ENCODE results near the gene RNF167.
A peak's percentile ranks its signal among the peaks of the same experiment; 100 is the strongest.

- TF ChIP-seq FOSL2 (CRISPR knock-in tag; IDR thresholded peaks at IDR 0.05) (no peak), CTCF (CRISPR knock-in tag; IDR thresholded peaks at IDR 0.05) (no peak), ZNF670 (CRISPR knock-in tag; IDR thresholded peaks at IDR 0.05; ENCODE audit: borderline replicate concordance) (no peak), CBFB (CRISPR knock-in tag; IDR thresholded peaks at IDR 0.05) (no peak; the same call in 1 of the 2 replicates), SP140L (CRISPR knock-in tag; IDR thresholded peaks at IDR 0.05; ENCODE audit: borderline replicate concordance) (no peak), SCMH1 (CRISPR knock-in tag; IDR thresholded peaks at IDR 0.05; ENCODE audit: borderline replicate concordance) (no peak), JUND (CRISPR knock-in tag; IDR thresholded peaks at IDR 0.05) (no peak), SPEN (CRISPR knock-in tag; IDR thresholded peaks at IDR 0.05; ENCODE audit: low read depth) (peak; percentile 62), SATB2 (CRISPR knock-in tag; IDR thresholded peaks at IDR 0.05) (no peak; the same call in 1 of the 2 replicates), POLR2AphosphoS5 (IDR thresholded peaks at IDR 0.05; ENCODE audit: low read depth, low read length) (peak; percentile 81), TEF (CRISPR knock-in tag; IDR thresholded peaks at IDR 0.05) (no peak), PRDM10 (CRISPR knock-in tag; IDR thresholded peaks at IDR 0.05; ENCODE audit: low read depth) (peak; percentile 94), LCORL (IDR thresholded peaks at IDR 0.05) (peak; percentile 73; the same call in 1 of the 2 replicates), LCORL (CRISPR knock-in tag; IDR thresholded peaks at IDR 0.05) (no peak; the same call in 1 of the 2 replicates)
These were observed 8.3 kb downstream of the RNF167 start, which contains the start of gene PFN1 for GRCh38 chr17:4948166-4948930.

All from HepG2 (cell line).